ENCODE measurements around the gene DUOX1.

The DUOX1 gene

GRCh38 chr15:45167631-45168205 is 37.9 kb downstream of the DUOX1 start:
- no peak for TF ChIP-seq EZH2phosphoT487 (IDR thresholded peaks at IDR 0.05; ENCODE audit: low read depth)
- TF ChIP-seq, protein P1, sequence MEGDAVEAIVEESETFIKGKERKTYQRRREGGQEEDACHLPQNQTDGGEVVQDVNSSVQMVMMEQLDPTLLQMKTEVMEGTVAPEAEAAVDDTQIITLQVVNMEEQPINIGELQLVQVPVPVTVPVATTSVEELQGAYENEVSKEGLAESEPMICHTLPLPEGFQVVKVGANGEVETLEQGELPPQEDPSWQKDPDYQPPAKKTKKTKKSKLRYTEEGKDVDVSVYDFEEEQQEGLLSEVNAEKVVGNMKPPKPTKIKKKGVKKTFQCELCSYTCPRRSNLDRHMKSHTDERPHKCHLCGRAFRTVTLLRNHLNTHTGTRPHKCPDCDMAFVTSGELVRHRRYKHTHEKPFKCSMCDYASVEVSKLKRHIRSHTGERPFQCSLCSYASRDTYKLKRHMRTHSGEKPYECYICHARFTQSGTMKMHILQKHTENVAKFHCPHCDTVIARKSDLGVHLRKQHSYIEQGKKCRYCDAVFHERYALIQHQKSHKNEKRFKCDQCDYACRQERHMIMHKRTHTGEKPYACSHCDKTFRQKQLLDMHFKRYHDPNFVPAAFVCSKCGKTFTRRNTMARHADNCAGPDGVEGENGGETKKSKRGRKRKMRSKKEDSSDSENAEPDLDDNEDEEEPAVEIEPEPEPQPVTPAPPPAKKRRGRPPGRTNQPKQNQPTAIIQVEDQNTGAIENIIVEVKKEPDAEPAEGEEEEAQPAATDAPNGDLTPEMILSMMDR (IDR thresholded peaks at IDR 0.05; ENCODE audit: low read depth, low read length) = no peak
- H3K27ac ChIP-seq (ENCODE audit: low read length) = no peak overlapping the region
- no peak overlapping the region for H2AFZ ChIP-seq (ENCODE audit: low read depth, low read length)
- no peaks in the 10 kb centered on the region for H3K36me3 ChIP-seq (replicated peaks; ENCODE audit: low read depth, low read length)
- no peaks in the 10 kb centered on the region for H3K9me3 ChIP-seq (ENCODE audit: insufficient read depth, low read length)
- no peaks in the 10 kb centered on the region for H3K27me3 ChIP-seq (ENCODE audit: low read depth, low read length)
- peaks cover 11% of the 10 kb centered on the region for H3K79me2 ChIP-seq (ENCODE audit: low read length)
- no peaks in the 10 kb centered on the region for H4K20me1 ChIP-seq (ENCODE audit: insufficient read depth, low read length)
- H3K9ac ChIP-seq (ENCODE audit: low read length) = peak overlapping the region; percentile 100; the same call in 1 of the 2 replicates
- peak overlapping the region; percentile 99 for H3K4me3 ChIP-seq (ENCODE audit: low read length)
- H3K4me1 ChIP-seq (ENCODE audit: low read length) = peaks cover 22% of the 10 kb centered on the region
- H3K4me2 ChIP-seq (ENCODE audit: low read length) = peak overlapping the region; percentile 99

DNA sequence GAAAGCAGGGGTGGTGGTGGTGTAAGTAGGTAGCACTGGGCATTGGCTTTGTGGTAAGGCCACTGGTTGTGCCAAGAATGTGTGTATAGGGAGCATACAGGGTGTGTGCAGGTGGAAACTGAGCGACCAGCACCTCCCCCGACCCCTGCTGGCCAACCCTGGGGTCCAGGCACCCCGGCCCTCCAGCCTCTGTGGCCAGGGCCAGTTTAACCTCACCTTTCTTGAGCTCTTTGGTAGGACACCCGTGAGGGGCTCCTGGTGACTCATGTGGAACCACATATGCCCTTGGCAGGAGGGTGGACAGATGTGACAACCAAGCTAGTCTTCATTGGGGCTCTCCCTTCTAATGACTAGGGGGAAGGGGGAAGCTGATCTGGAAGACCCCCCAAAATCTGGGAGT is 38.5 kb downstream of the DUOX1 start:
- no peaks in the 10 kb centered on the region for H3K36me3 ChIP-seq (replicated peaks; ENCODE audit: low read depth, low read length)
- no peak overlapping the region for H3K9ac ChIP-seq (ENCODE audit: low read length)
- no peaks in the 10 kb centered on the region for H4K20me1 ChIP-seq (ENCODE audit: insufficient read depth, low read length)
- H3K27ac ChIP-seq (ENCODE audit: low read length) = no peak overlapping the region
- H3K4me3 ChIP-seq (ENCODE audit: low read length) = no peak overlapping the region
- H3K27me3 ChIP-seq (ENCODE audit: low read depth, low read length) = no peaks in the 10 kb centered on the region
- H3K79me2 ChIP-seq (ENCODE audit: low read length) = peaks cover 11% of the 10 kb centered on the region
- no peaks in the 10 kb centered on the region for H3K9me3 ChIP-seq (ENCODE audit: insufficient read depth, low read length)
- no peak overlapping the region for H3K4me2 ChIP-seq (ENCODE audit: low read length)
- no peak overlapping the region for H2AFZ ChIP-seq (ENCODE audit: low read depth, low read length)
- TF ChIP-seq EZH2phosphoT487 (IDR thresholded peaks at IDR 0.05; ENCODE audit: low read depth) = no peak
- TF ChIP-seq, protein P1 (IDR thresholded peaks at IDR 0.05; ENCODE audit: low read depth, low read length) = no peak
- peaks cover 22% of the 10 kb centered on the region for H3K4me1 ChIP-seq (ENCODE audit: low read length)

DNA sequence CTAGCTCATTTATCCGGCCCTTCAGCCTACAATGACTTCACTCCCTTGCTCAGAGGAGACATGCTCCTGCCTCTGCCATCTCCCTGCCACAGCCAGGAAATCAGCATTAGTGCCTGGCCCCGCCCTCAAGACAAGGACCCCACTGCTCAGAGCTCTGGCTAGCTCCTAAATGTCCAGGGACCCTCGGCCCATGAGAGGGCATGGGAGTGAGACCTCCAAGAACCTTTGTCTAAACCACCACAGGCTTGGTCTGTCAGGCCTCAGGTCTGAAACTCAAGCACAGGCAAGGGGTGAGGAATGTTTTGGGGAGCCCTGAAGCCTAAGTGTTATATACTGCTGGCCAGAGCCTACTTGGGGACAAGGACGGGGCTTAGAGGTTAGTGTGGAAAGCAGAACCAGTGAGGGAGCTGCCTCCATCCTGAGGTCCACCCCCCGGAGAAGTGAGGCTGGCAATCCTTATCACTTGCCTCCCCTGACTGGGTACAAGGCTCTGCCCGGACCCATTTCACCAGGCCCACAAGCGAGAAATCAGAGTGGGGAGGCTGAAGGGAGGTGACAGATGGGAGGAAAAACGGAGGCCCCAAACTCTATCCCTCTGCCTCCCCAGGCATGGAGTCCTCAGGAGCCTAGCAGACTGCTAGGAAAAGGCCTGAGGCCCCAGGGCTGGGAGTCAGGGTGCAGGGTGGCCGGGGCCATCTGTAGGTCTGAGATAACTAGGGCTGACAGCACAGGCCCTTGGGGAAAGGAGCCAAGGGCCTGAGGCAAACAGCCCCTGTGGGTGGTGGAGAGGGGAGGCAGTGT is 39.2 kb downstream of the DUOX1 start:
- H4K20me1 ChIP-seq (ENCODE audit: insufficient read depth, low read length) = no peaks in the 10 kb centered on the region
- H3K9ac ChIP-seq (ENCODE audit: low read length) = no peak overlapping the region
- H2AFZ ChIP-seq (ENCODE audit: low read depth, low read length) = no peak overlapping the region
- no peaks in the 10 kb centered on the region for H3K36me3 ChIP-seq (replicated peaks; ENCODE audit: low read depth, low read length)
- H3K9me3 ChIP-seq (ENCODE audit: insufficient read depth, low read length) = no peaks in the 10 kb centered on the region
- no peaks in the 10 kb centered on the region for H3K27me3 ChIP-seq (ENCODE audit: low read depth, low read length)
- no peak overlapping the region for H3K4me3 ChIP-seq (ENCODE audit: low read length)
- peaks cover 22% of the 10 kb centered on the region for H3K4me1 ChIP-seq (ENCODE audit: low read length)
- H3K4me2 ChIP-seq (ENCODE audit: low read length) = peak overlapping the region; percentile 20; the same call in 1 of the 2 replicates
- H3K27ac ChIP-seq (ENCODE audit: low read length) = no peak overlapping the region
- H3K79me2 ChIP-seq (ENCODE audit: low read length) = peaks cover 11% of the 10 kb centered on the region
- TF ChIP-seq EZH2phosphoT487 (IDR thresholded peaks at IDR 0.05; ENCODE audit: low read depth) = no peak
- TF ChIP-seq, protein P1 (IDR thresholded peaks at IDR 0.05; ENCODE audit: low read depth, low read length) = no peak
